NCI-H226 (cell line): Measurements from ENCODE around the gene ANKRD27.

Experiments
- DNase-seq: peaks from one replicate; pipeline ENCODE4 v3.0.0-alpha.2; 2015

Gene ANKRD27

DNA sequence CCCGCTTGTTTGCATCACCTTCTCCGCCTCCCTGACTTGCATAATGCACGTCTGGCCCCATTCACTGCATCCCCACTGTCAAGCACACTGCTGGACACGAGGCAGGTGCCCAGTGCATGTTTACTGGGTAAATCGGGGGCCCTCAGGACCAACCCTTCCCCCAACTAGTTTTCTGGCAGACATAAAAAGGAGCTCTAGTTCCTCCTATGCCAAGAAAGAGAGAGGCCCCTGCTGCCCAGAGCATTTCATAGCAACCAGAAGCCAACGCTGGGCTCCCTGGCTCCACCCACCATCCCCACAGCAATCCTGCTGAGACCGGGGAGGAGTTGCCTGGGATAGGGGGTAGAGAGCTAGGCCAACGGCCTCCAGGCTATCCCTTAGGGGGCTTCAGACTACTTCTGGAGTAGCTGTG lies 23.2 kb downstream of the ANKRD27 start:
- DNase-seq: no peak

GRCh38 chr19:32650671-32651070 lies 24.3 kb downstream of the ANKRD27 start:
- DNase-seq: no peak

DNA sequence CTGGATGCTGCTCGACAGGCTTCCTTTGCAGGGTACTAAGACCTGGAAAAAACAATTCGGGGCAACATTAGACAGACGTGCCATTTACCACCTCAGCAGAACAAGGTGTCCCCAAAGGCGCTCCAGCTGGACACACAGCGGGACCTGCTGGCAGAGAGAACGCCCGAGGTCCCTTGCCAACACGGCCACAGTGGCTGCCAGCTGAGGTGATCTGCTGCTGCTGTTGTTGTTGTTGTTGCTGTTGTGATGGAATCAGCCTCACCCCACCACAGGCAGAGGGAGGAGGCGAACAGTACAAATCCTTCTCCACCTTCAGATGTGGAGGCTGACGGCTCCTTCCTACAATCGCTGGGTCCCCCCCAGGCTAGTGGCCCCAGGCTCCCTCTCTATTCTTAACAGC lies 25.2 kb downstream of the ANKRD27 start:
- DNase-seq: no peak

DNA sequence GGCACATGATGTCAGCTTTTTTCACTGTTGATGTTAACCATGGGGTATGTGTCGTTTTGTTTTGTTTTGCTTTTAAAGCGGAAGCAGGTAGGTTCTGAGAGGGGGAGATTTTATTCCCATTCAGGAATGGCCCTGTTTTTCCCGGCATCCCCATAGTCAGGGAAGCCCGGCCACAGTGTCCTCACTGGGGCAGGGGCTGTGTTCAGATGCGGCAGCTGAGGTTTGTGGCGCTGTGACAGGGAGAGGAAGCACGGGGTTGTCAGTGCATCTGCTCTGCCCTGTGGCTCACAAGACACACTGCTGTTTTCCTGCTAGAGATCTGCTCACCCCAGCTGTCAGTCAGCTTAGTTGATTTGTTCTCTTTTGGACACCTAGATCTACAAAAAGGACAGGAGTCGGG lies 27.6 kb downstream of the ANKRD27 start:
- DNase-seq: no peak

- no peak for DNase-seq
These were observed 28.4 kb downstream of the ANKRD27 start for GRCh38 chr19:32646556-32646955.

- no peak for DNase-seq
These were observed 32.2 kb downstream of the ANKRD27 start for GRCh38 chr19:32642771-32643170.

GRCh38 chr19:32638625-32639024 lies 36.4 kb downstream of the ANKRD27 start:
- no peak for DNase-seq

DNA sequence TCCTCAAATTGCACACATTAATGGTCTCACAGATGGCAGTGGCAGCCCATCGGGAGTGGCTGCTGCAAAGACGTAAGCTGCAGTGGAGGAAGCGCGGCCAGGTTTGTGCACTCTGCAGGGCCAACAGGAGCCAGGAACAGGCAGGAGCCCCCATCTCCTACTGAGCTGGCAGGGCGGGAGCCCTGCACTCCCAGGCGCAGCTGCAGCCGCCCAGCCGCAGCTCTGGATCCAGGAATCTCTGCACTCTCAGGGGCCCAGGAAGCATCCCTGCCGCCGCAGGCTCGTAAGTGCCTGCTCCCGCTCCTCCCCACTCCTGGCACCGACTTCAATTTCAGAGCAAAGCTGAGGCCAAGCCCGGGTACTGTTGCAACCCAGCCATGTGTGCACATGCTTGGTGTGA lies 37.5 kb downstream of the ANKRD27 start:
- no peak for DNase-seq

DNA sequence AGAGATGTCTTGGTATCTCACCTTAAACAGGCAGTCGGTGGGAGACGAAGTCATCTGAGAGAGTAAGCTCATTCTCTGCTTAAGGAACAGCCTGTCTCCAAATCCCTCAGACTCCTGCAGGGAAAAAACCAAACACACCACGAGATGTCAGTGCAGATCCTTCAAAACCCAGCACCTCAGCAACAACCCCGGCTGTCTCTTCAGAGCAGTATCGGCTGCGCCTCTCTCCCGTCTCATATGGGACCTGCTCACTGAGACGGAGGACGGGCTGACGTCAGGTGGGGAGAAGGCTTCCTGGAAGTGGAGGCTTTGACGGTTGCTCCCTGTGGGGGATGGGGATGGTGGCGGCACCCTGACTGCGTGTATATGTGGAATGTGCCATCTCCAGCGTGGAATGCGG lies 43.6 kb downstream of the ANKRD27 start:
- no peak for DNase-seq

DNA sequence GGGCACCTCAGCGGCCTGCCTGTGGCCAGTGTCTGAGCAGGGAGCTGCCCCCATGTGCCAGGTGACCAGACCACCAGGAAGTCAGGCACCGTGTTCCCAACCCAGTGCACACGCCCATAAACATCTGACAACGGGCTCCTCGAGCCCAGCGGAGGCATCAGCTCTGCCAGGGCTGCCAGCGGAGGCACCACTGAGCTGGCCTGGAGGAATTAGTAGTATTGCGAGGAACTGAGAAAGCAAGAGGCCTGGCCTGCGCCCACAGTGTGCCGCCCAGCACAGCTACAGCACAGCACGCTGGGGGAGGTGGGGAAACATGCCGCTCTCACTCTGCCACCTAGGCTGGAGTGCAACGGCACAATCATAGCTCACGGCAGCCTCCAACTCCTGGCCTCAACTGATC lies 44.6 kb downstream of the ANKRD27 start:
- DNase-seq: no peak

DNA sequence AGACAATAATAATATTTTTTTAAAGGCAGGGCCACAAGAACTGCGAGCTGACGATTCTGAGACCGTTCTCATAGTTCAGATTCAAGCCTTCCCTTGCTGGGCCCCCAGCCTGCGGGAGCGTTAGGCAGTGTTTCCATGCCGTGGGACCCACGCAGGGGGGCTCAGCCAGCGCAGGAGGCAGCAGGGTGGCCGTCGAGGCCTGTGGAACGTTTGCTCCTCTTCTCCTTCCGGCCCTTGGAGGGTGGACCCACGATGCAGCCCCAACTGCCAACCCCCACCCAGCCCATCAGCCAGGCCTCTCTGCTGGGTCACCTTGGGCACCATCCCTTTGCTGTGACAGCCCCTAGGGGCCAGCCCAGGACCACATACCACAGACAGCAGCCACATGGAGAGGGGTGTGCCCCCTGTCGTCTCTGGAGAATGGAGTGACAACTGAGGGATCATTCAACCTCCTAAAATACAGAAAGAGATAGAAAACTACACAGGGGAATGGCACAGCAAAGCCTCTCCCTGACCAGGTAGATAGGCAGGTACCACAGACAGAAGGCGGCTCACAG lies 47.2 kb downstream of the ANKRD27 start:
- no peak for DNase-seq

DNA sequence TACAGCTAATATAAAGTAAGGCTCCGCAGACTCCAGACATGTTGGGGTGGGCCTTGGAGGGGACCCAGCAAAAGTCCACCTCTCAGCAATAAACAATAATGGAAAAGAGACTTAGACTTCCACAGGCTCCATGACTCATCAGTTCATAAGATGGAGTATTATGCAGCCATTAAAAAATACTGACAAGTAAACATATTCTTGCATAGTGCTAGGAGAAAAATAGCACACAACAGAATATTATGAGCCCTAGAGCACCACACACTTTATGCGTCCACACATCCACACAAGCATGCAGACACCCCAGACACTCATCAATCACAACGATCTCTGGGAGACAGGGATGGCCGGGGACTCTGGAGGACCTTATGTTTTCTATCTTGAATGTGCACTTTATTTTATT lies 48.0 kb downstream of the ANKRD27 start:
- no peak for DNase-seq

DNA sequence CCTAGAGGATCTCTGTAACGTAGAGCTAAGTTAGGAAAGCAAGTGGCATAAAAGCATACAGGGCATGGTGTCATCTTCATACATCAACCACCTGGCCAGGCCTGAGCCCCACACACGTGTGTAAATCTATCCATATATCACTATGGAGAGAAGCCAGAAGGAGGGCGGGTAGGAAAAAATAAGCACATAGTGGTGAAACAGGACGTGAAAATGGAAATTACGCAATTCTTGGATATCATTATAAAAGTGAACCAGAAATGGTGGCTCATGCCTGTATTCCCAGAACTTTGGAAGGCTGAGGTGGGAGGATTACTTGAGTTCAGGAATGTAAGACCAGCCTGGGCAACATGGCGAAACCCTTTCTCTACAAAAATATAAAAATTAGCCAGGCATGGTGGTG lies 50.6 kb downstream of the ANKRD27 start:
- DNase-seq: no peak

- no peak for DNase-seq
These were observed 53.0 kb downstream of the ANKRD27 start for GRCh38 chr19:32622002-32622401.

DNA sequence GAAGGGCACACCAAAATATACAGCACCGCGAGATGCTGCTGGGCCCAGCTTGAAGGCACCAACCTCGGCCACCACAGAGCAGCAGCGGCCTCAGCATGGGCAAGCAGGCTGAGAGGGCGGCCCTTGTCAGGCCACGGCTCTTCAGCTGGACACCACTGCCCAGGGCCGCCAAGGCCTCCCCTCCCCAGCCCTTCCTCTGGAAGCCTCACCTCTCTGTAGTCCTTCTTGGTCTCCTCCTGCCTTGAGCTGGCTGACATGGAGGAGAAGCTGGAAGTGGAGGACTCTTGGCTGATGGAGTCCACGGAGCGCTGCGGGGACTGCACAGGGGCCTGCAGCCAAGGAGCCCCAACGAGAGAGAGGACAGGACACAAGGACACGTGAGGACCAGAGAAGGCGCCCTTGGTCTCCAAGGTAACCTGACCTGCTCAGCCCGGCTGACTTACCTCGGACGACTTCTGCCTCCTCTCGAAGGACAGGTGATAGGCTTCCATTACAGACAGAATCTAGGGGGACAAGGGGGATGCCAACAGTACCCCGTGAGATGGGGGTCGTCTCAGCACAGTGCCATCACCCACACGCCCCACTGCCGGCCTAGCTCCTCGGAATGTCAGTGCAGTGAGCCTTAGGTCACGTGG lies 55.8 kb downstream of the ANKRD27 start:
- no peak for DNase-seq

DNA sequence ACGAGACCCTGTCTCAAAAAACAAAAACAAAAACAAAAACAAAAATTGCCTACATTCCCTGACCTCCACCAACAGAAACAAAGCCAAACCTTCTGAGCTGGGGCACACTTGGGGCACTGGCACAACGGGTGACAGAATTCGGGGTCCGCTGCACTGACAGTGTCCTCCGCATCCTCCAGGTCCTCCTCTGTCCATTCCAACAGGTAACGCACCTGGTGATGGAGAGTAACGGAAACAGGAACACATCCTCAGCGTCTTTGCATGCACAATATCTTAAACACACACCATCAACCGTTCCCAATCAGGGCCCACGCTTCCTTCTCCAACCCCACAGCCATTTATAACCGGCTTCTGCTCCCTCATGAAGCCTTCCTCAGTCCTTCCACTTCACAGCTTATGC lies 59.4 kb downstream of the ANKRD27 start:
- no peak for DNase-seq

GRCh38 chr19:32614916-32615315 lies 60.1 kb downstream of the ANKRD27 start:
- no peak for DNase-seq

GRCh38 chr19:32613008-32613407 lies 62.0 kb downstream of the ANKRD27 start:
- DNase-seq: no peak

DNA sequence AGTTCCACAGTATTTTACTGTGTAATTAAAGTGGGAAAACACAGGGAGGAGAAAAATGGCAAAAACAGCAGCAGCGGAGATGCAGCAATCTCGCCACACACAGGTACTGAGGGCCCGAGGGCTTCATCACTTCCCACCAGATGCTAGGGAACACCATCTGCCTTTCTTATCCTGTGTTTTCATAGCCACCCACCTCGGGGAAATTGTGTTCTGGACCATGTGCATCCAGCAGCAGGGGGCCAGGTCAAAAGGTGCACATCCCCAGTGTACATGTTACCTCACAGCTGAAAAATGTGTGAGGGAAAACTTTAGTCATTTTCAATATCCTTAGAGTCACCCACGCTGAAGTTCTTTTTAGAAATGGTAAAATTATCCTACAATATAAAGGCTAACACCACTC lies 63.8 kb downstream of the ANKRD27 start:
- DNase-seq: no peak

GRCh38 chr19:32607479-32607878 lies 67.5 kb downstream of the ANKRD27 start:
- DNase-seq: no peak

- DNase-seq: no peak
These were observed 68.7 kb downstream of the ANKRD27 start for GRCh38 chr19:32606289-32606688.

- no peak for DNase-seq
These were observed 69.4 kb downstream of the ANKRD27 start for GRCh38 chr19:32605544-32605943.

GRCh38 chr19:32603961-32604360 lies 71.0 kb downstream of the ANKRD27 start:
- no peak for DNase-seq

DNA sequence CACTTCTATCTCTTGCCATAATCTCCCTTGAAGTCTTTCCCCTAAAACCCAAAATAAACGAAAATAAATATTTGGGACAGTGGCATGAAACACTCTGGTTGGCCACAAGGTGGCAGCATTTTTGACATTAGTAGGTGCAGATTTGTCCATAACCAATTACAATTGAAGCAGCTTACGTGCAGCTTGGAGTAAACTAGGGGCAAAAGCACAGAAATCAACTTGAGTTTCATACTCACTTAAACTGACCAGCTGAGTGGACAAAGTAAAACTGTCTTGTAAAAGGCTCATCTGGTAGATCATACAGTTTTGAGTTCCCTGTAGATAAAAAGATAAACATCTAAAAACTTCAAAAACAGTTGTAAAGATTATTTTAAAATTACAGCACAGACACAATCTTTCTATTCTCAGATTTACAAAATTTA lies 75.2 kb downstream of the ANKRD27 start:
- peak; percentile 8 for DNase-seq

DNA sequence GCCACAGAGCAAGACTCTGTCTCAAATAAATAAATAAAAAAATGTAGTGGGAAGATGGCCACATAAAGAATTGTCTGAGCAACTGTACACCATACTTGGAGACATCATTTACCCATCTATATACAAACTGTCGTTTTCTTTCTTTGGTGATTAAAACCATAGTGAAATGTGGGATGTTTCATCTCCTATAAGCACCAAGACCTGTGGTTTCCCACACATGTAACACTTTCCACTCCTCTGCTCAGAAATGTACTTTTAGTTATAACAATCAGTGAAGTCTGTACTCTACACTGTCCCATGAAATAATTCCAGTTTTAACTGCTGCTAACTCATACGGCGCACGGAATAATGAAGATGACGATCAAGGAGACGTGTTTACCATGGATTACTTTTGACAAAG lies 75.7 kb downstream of the ANKRD27 start:
- no peak for DNase-seq
